Caki2 (cell line): ENCODE results near the gene PRKAG1. TPM values are rescaled to one million over a fixed set of nuclear protein-coding genes. Genes with fewer than 3 reads are reported as not detected.

Experiments
- DNase-seq: peaks from one replicate; pipeline ENCODE4 v3.0.0-alpha.2; 2015; ENCODE audit warnings: low read depth
- in situ Hi-C: cut with HindIII; loops from 2 replicates; pipeline ENCODE4 v1.10.0; 2016; ENCODE audit warnings: low sequenced_read_pairs, low pct_unique_long_range_greater_than_20kb, mixed read lengths
- total RNA-seq: library from RNA; depleted of rRNA; stranded (reverse); fragments of >200 nt; shearing (Covaris generic); gene quantifications from 2 replicates; pipeline ENCODE4 v1.2.3, GENCODE V29; 2014; ENCODE audit warnings: low replicate concordance

The PRKAG1 gene
- total RNA-seq, 1 experiment from 2014 or later, result 124 TPM

DNA sequence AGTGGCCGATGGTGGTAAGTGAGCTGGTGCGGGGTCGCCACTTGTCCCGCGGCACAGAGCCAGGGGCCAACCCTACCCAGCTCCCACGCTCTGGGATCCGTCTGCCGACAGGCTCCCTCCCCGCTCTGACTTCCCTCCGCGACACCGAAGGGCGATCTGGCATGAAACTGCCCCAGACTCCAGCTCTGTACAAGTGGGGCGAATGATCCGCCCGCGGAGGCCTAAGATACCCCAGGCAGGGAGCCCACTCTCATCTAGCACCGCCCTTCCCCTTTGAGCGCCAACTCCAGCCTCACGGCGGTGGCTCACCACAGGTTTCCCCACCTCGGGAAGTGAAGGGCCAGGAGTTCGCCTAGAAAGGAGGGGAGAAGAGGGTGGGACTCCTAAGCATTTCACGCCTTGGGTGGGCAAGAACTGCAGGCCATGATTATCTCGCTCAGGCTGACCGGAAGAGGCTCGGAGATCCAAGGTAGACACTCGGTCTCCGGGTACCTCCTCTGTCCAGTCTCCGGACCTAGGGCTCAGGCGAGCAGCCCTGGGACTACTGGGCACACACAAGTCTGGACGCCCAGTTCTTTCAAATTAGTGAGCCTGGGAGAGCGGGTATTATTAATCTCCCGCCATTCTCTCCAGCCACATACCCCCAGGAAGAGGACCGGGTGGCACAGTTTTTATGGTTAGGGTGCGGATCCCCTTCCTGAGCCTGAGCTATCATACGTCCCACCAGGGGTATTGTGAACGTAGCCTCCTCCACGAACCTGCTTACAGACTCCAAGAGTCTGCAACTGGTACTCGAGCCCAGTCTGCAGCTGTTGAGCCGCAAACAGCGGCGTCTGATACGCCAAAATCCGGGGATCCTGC, 39.6 kb downstream of the PRKAG1 start:
- no peak for DNase-seq
- in situ Hi-C loops, result no loop called here

DNA sequence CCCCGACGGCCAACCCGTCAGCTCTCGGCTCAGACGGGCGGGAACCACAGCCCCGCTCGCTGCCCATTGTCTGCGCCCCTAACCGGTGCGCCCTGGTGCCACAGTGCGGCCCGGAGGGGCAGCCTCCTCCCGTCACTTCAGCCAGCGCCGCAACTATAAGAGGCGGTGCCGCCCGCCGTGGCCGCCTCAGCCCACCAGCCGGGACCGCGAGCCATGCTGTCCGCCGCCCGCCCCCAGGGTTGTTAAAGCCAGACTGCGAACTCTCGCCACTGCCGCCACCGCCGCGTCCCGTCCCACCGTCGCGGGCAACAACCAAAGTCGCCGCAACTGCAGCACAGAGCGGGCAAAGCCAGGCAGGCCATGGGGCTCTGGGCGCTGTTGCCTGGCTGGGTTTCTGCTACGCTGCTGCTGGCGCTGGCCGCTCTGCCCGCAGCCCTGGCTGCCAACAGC, 40.3 kb downstream of the PRKAG1 start, which contains the start of gene WNT1:
WNT1 (plus strand) TSS at position 32 of the 450 bp plus-strand sequence; CDS start at position 361, 329 bp downstream.
- DNase-seq, result no peak
- in situ Hi-C loops, result no loop called here

DNA sequence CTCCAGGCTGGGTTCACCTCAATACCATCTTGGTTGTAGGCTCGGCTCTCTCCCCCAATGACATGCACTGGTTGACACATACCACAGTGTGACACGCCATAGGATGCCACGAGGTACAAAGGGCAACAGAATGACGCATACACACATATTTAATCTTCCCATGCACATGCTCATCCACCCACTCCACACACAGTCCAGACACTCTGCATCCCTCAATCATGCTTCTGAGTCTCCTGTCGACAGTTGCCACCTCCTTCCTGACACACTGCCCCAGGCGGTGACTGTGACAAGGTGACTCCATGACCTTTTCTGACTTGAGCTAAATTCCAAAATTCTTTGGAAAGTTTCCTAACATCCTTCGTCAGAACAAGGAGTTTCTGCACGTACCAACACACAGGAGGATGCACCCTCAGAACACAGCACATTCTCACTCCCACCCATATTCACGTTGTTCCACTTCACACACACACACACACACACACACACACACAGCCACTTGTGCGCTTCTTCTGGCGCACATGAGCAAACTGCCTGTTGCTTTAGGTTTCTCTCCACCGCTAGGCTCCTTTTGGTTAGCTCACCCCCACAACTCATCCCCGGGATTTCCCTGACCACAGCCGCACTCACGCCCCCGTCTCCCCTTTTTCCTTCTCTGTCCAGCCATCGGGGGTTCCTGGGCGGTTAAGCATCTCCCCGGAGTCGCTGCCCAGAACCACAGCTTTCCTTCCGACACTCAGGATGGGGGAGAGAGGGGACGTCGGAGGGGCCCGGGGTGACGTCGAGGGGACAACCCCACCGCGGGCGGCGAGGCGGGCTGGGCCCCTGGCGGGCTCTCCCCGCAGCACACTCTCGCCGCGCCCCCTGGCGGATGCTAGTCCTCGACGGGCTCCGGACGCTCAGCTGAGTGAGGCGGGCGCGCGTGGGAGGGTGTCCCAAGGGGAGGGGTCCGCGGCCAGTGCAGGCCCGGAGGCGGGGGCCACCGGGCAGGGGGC, 41.0 kb downstream of the PRKAG1 start:
- DNase-seq, result no peak
- in situ Hi-C loops, result no loop called here

GRCh38 chr12:48973941-48974673, 44.5 kb downstream of the PRKAG1 start:
- DNase-seq, result no peak
- in situ Hi-C loops, result no loop called here

GRCh38 chr12:48973531-48973930, 45.0 kb downstream of the PRKAG1 start:
- in situ Hi-C loops, result no loop called here
- no peak for DNase-seq

- in situ Hi-C loops, result no loop called here
- DNase-seq, result no peak
Measured at GRCh38 chr12:48972952-48973483, 45.6 kb downstream of the PRKAG1 start.

DNA sequence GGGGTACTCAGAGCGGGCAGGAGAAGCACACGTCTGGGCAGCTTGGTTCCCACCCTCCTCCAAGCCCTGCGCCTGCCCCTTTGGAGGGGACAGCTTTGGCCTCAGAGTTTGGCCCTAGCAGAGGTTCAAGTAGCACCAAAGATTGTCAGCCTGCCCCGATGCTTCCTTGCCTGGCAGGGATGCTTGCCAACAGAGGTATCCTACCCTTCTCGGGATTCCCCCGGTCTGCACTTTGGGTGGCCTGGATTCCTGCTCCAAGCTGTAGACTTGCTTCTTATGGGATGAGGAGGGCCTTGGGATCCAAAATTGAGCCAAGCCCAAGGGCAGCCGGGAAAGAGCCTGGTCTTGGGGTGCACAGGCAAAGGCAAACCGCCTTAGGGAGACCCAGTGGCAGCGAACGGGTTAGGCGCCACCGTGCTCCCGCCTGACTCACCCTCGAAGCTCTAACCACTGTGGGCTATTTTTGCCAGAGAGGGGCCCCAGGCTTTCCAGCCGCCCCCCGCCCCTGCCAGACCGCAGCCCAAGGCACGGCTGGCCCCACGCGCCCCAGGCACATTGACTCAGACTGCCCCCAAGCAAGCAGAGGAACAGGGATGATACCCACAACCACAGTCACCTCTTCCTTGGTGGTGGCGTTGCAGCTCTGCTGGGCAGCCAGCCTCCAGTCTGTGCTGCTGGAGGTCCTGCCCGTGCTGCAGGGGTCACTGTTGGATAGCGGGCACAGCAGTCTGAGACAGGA, 46.2 kb downstream of the PRKAG1 start:
- no peak for DNase-seq

GRCh38 chr12:48970702-48971334, 47.8 kb downstream of the PRKAG1 start:
- DNase-seq, result no peak
- in situ Hi-C loops, result no loop called here

More for the DNA sequence above, 46.2 kb downstream of the PRKAG1 start:
- in situ Hi-C loops, result no loop called here

DNA sequence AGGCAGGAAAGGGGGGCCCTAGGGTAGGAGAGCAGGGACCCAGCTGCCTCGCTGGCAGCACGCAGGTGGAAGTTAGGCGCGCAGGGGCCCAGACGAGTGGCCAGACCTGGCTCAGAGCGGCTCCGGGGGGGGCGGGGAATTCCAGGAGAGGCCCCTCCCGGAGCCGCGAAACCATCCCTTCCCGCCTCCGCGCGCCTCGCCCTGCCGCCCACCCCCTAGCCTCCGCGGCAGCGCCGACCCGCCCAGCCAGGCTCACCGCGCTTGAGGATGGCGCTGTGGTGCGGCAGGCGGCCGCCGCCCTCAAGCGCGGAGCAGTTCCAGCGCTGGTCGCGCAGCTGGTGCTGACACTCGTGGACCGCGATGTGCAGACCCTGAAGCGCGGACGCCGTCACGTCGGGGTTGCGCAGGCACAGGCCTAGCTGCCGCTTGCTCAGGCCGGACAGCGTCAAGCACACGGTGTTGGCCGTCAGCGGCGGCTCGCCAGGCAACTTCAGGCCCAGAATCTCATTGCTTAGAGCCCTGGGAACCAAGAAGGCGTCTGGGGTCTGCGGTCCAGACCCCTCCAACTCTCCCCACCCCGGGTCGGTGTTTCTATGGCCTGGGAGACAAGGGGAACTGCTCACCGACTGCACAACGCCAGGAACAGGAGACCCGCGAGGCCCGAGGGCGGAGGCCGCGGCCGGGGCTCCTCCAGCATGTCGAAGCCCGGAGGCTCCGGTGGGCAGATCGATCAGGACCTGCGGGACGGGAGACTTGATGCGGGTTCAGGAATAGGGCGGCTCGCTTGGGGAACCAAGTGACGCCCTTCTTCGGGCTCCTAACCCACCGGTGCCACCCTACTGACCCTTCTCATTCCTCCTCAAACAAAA, 48.5 kb downstream of the PRKAG1 start:
- no peak for DNase-seq
- in situ Hi-C loops, result no loop called here

DNA sequence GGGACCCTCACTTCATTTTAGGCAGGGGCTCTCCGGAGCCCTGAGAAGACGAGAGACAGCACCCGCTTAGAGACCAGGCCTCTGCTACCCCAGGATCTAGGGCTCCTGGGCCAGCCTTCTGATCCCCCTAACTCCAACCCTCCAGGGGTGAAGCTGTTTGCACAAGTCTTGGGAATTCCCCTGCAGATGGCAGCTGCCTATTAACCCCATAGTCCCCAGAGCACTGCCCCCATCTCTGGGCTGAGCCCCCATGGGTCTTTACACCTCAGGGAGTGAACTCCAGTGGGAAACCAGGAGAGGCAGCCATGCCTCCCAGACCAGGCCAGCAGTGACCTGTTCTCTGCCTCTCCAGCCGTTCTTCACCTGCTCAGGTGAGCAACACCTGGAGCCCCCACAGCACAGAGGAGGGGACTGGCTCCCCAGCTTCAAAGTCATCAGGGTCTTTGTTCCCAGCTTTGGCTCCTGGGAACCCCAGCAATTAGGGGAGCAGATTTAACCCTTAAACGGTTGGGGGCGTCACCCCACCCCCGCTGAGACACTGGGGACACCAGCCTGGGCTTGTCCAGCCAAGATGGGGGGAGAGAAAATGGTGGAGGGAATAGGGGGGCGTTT, 49.3 kb downstream of the PRKAG1 start:
- no peak for DNase-seq

GRCh38 chr12:48968467-48968866, 50.1 kb downstream of the PRKAG1 start:
- in situ Hi-C loops, result no loop called here
- DNase-seq, result no peak

More for the DNA sequence above, 49.3 kb downstream of the PRKAG1 start:
- in situ Hi-C loops, result no loop called here

- in situ Hi-C loops, result no loop called here
Measured at GRCh38 chr12:48967991-48968390, 50.6 kb downstream of the PRKAG1 start.

DNA sequence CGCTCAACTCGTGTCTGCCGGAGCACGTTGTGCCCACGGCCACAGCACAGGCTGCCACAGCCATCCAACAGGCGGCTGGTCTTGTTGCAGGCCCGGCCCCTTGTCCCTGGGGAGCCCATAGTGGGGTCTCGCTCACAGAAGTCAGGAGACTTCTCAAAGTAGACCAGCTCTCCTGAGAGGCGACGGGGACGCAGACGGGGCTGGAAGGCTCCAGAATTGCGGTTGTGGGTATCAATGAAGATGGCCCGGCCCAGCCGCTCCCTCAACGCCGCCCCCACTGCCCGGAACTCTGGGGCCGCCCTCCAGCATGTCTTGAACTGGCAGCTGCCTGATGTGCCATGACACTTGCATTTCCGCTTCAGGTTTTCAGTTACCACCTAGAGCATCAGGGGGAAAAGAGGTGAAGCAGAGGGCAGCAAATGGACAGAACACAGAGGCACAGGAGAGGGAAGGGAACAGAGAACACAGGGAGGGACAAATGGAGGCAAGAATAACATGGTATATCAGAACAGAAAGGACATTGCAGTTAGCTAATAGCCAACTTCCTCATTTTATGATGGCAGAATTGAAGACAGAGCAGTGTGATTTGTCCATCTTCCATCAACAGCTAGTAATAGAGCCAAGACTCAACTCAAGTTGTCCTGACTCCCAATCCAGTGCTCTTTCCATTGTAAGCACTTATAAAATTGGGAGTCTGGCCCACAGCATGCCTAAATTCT, 52.2 kb downstream of the PRKAG1 start:
- no peak for DNase-seq
- in situ Hi-C loops, result no loop called here

More at GRCh38 chr12:48967991-48968390, 50.6 kb downstream of the PRKAG1 start:
- DNase-seq, result no peak

GRCh38 chr12:48965298-48965838, 53.2 kb downstream of the PRKAG1 start:
- in situ Hi-C loops, result no loop called here
- DNase-seq, result peak; percentile 22

GRCh38 chr12:48961801-48962200, 56.8 kb downstream of the PRKAG1 start:
- DNase-seq, result no peak
- in situ Hi-C loops, result no loop called here
